Neuronal stem cell (in vitro differentiated cells): Measurements from ENCODE around the gene CHST3.

Experiments
- DNase-seq: peaks from one replicate; pipeline ENCODE4 v3.0.0-alpha.2; 2013; ENCODE audit warnings: low spot score
- H2AFZ ChIP-seq: one replicate; pipeline ENCODE4 v1.6.1; 2013; ENCODE audit warnings: mild to moderate bottlenecking, low read length, inconsistent platforms
- H2AK5ac ChIP-seq: 2 replicates; pipeline ENCODE4 v1.6.1; 2013; ENCODE audit warnings: low read depth, mild to moderate bottlenecking, inconsistent platforms, low read length, moderate library complexity, mixed read lengths
- H2BK120ac ChIP-seq: 2 replicates; pipeline ENCODE4 v1.6.1; 2013; ENCODE audit warnings: low read depth, mild to moderate bottlenecking, inconsistent platforms, low read length, moderate library complexity, mixed read lengths
- H2BK12ac ChIP-seq: one replicate; pipeline ENCODE4 v1.6.1; 2013; ENCODE audit warnings: low read length, inconsistent platforms
- H2BK15ac ChIP-seq: 2 replicates; pipeline ENCODE4 v1.6.1; 2013; ENCODE audit warnings: mild to moderate bottlenecking, low read length, inconsistent platforms, mixed read lengths
- H2BK5ac ChIP-seq: one replicate; pipeline ENCODE4 v1.6.1; 2013; ENCODE audit warnings: inconsistent platforms, mild to moderate bottlenecking, low read length, moderate library complexity
- H3K14ac ChIP-seq: one replicate; pipeline ENCODE4 v1.6.1; 2013; ENCODE audit warnings: low read length, inconsistent platforms
- H3K18ac ChIP-seq: 2 replicates; pipeline ENCODE4 v1.6.1; 2013; ENCODE audit warnings: low read length, inconsistent platforms
- H3K23ac ChIP-seq: 2 replicates; pipeline ENCODE4 v1.6.1; 2013; ENCODE audit warnings: low read depth, mild to moderate bottlenecking, mixed read lengths, low read length, inconsistent platforms; ENCODE audit not compliant: poor library complexity
- H3K27ac ChIP-seq: replicated peaks from 3 replicates; pipeline ENCODE4 v1.5.1; 2013; ENCODE audit warnings: low read length, inconsistent platforms
- H3K27me3 ChIP-seq, 3 experiments: 2 replicates each; pipeline ENCODE4 v1.6.1; 2013; ENCODE audit warnings: low read length in 3 of 3, mild to moderate bottlenecking in 2 of 3, inconsistent platforms in 1 of 3, low read depth in 1 of 3, mixed read lengths in 1 of 3, moderate library complexity in 1 of 3; ENCODE audit not compliant: control insufficient read depth in 3 of 3, insufficient read depth in 3 of 3
- H3K36me3 ChIP-seq, 2 donors: replicated peaks in 1 of 2; 2 replicates each; pipeline ENCODE4 v1.6.1; 2013; ENCODE audit warnings: low read length in 2 of 2; ENCODE audit not compliant: control insufficient read depth in 2 of 2, insufficient read depth in 2 of 2
- H3K4ac ChIP-seq: 2 replicates; pipeline ENCODE4 v1.6.1; 2013; ENCODE audit warnings: inconsistent platforms, mild to moderate bottlenecking, low read length, moderate library complexity
- H3K4me1 ChIP-seq, 2 donors: 1 replicate in 1 of 2; 2 replicates in 1 of 2; pipeline ENCODE4 v1.6.1; 2013; ENCODE audit warnings: low read length in 2 of 2, low read depth in 1 of 2; ENCODE audit not compliant: control insufficient read depth in 2 of 2, insufficient read depth in 1 of 2
- H3K4me2 ChIP-seq: one replicate; pipeline ENCODE4 v1.6.1; 2013; ENCODE audit warnings: mild to moderate bottlenecking, low read length, inconsistent platforms; ENCODE audit not compliant: insufficient read depth, poor library complexity, severe bottlenecking
- H3K4me3 ChIP-seq, 2 donors: 2 replicates each; pipeline ENCODE4 v1.5.1; 2013; ENCODE audit warnings: low read length in 2 of 2, mild to moderate bottlenecking in 2 of 2, inconsistent platforms in 1 of 2, moderate library complexity in 1 of 2
- H3K79me1 ChIP-seq: one replicate; pipeline ENCODE4 v1.6.1; 2013; ENCODE audit warnings: low read depth, mild to moderate bottlenecking, inconsistent platforms, low read length, moderate library complexity
- H3K9ac ChIP-seq: one replicate; pipeline ENCODE4 v1.6.1; 2013; ENCODE audit warnings: mild to moderate bottlenecking, low read depth, low read length, inconsistent platforms; ENCODE audit not compliant: poor library complexity
- H3K9me3 ChIP-seq, 2 donors: replicated peaks in 1 of 2; 2 replicates each; pipeline versions ENCODE3 to v1.6.1; 2013; ENCODE audit warnings: low read length in 2 of 2, mild to moderate bottlenecking in 2 of 2, inconsistent platforms in 1 of 2, low read depth in 1 of 2, mixed read lengths in 1 of 2, moderate library complexity in 1 of 2; ENCODE audit not compliant: control insufficient read depth in 2 of 2, insufficient read depth in 1 of 2
- H4K8ac ChIP-seq: one replicate; pipeline ENCODE4 v1.6.1; 2013; ENCODE audit warnings: low read depth, mild to moderate bottlenecking, inconsistent platforms, low read length, moderate library complexity
- H4K91ac ChIP-seq: one replicate; pipeline ENCODE4 v1.6.1; 2013; ENCODE audit warnings: low read length, low read depth, mild to moderate bottlenecking, inconsistent platforms; ENCODE audit not compliant: poor library complexity
- WGBS, 2 donors: extraction: QIAGEN DNeasy Blood & Tissue Kit; methylation state at CpG; one replicate each; pipeline ENCODE4 v1.1.7; 2013; ENCODE audit warnings: missing lambda C conversion rate in 2 of 2, mixed read lengths in 1 of 2; ENCODE audit not compliant: insufficient read length in 2 of 2, insufficient replicate concordance in 1 of 2; ENCODE audit errors: extremely low coverage in 2 of 2; 5-methylcytosine and 5-hydroxymethylcytosine counted together

Gene CHST3

DNA sequence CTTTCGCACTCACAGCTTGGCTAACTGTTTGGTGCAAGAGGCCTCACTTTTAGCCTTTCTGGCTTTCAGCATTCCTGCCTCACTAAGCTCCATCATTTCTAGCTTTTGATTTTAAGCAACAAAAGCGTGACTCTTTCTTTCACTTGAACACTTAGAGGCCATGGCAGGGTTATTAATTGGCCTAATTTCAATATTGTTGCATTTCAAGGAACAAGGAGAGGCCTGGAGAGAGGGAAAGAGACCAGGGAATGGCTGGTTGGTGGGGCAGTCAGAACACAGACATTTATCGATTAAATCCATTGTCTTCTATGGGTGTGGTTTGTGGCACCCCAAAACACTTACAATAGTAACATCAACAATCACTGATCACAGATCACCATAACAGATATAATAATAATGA lies 31.3 kb downstream of the CHST3 start:
- Histone ChIP-seq H2AFZ (no peak overlapping the region), H2BK12ac (no peak overlapping the region), H3K9me3 (peaks cover 0 to 4% of the 10 kb centered on the region in 2 donors), H3K4me1 (peaks cover 14 to 17% of the 10 kb centered on the region in 2 donors), H4K8ac (no peak overlapping the region), H3K18ac (no peak overlapping the region), H4K91ac (no peak overlapping the region), H3K36me3 (no peaks in the 10 kb centered on the region), H3K79me1 (peaks cover 4% of the 10 kb centered on the region), H3K4me3 (no peak overlapping the region), H3K27me3 (no peaks in the 10 kb centered on the region), H2BK120ac (no peak overlapping the region), H2BK15ac (no peak overlapping the region), H3K14ac (no peak overlapping the region), H3K23ac (no peak overlapping the region), H3K27ac (no peak overlapping the region), H3K4me2 (no peak overlapping the region), H2AK5ac (no peak overlapping the region), H2BK5ac (no peak overlapping the region), H3K4ac (no peak overlapping the region), H3K9ac (no peak overlapping the region)
- no peak for DNase-seq
- WGBS, 2 donors = no CpG with 5 or more reads among the region's 3 CpGs

DNA sequence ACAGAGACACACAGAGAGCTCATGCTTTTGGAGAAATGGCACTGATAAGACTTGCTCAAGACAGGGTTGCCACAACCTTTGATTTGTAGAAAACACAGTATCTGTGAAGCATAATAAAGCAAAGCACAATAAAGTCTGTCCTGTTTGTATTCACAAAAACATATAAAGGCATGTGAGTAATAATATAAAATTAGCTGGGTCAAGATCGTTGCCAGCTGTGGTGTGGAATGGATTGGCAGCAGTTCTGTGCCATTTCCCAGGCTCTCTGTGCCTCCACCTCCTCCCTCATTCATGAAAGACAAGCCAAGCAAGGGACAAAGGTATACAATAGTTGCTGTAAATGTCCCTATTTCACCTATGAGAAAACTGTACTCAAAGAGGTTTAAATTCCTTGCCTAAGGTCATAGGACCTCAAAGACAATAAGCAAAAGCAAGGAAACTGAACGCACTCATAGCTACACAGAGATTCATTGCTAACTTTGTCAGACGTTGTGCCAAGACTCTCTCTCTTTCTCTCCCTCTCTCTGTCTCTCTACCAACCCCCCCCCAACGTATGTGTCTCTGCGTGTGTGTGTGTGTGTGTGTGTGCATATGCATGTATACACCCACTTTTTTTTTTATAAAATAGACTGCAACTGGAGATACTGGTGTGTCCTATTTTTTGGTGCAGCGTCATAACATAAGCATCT lies 31.8 kb downstream of the CHST3 start:
- H3K36me3 ChIP-seq = no peaks in the 10 kb centered on the region
- no peak overlapping the region for H2BK15ac ChIP-seq
- H3K9ac ChIP-seq = no peak overlapping the region
- peaks cover 14 to 17% of the 10 kb centered on the region in 2 donors for H3K4me1 ChIP-seq
- WGBS, 2 donors = no CpG with 5 or more reads among the region's 6 CpGs
- no peak overlapping the region for H2AFZ ChIP-seq
- no peak overlapping the region for H3K27ac ChIP-seq
- no peak overlapping the region for H3K4me3 ChIP-seq
- peaks cover 0 to 4% of the 10 kb centered on the region in 2 donors for H3K9me3 ChIP-seq
- no peak overlapping the region for H3K18ac ChIP-seq
- H3K79me1 ChIP-seq = peaks cover 4% of the 10 kb centered on the region
- no peak overlapping the region for H3K14ac ChIP-seq
- H2BK5ac ChIP-seq = no peak overlapping the region
- H3K23ac ChIP-seq = no peak overlapping the region
- H3K27me3 ChIP-seq = no peaks in the 10 kb centered on the region
- no peak overlapping the region for H3K4ac ChIP-seq
- no peak for DNase-seq
- H4K91ac ChIP-seq = no peak overlapping the region
- no peak overlapping the region for H2BK12ac ChIP-seq
- H3K4me2 ChIP-seq = no peak overlapping the region
- no peak overlapping the region for H2AK5ac ChIP-seq
- no peak overlapping the region for H2BK120ac ChIP-seq
- H4K8ac ChIP-seq = no peak overlapping the region

- H4K8ac ChIP-seq = no peak overlapping the region
- no peak overlapping the region for H2BK12ac ChIP-seq
- no peak overlapping the region for H2AFZ ChIP-seq
- no peak overlapping the region for H3K27ac ChIP-seq
- no peak overlapping the region for H2AK5ac ChIP-seq
- H3K79me1 ChIP-seq = peaks cover 6% of the 10 kb centered on the region
- H3K4ac ChIP-seq = no peak overlapping the region
- H3K23ac ChIP-seq = no peak overlapping the region
- H3K9me3 ChIP-seq = peaks cover 0 to 4% of the 10 kb centered on the region in 2 donors
- H3K9ac ChIP-seq = no peak overlapping the region
- H3K27me3 ChIP-seq = no peaks in the 10 kb centered on the region
- no peaks in the 10 kb centered on the region for H3K36me3 ChIP-seq
- no peak overlapping the region for H3K4me3 ChIP-seq
- no peak for DNase-seq
- no peak overlapping the region for H2BK15ac ChIP-seq
- no peak overlapping the region for H2BK5ac ChIP-seq
- H3K18ac ChIP-seq = no peak overlapping the region
- H3K4me2 ChIP-seq = no peak overlapping the region
- H3K14ac ChIP-seq = no peak overlapping the region
- H3K4me1 ChIP-seq = peaks cover 14 to 17% of the 10 kb centered on the region in 2 donors
- H2BK120ac ChIP-seq = no peak overlapping the region
- no CpG with 5 or more reads among the region's 13 CpGs for WGBS, 2 donors
- no peak overlapping the region for H4K91ac ChIP-seq
Measured at GRCh38 chr10:71996592-71997371, 32.6 kb downstream of the CHST3 start.

- no CpG with 5 or more reads among the region's 14 CpGs for WGBS, 2 donors
- H3K4ac ChIP-seq = no peak overlapping the region
- H4K91ac ChIP-seq = peak overlapping the region; percentile 16
Measured at GRCh38 chr10:71998119-71998839, 34.1 kb downstream of the CHST3 start.

More at GRCh38 chr10:71998119-71998839, 34.1 kb downstream of the CHST3 start:
- no peak overlapping the region for H4K8ac ChIP-seq
- no peak overlapping the region for H3K4me2 ChIP-seq
- H3K14ac ChIP-seq = no peak overlapping the region
- H2AK5ac ChIP-seq = peak overlapping the region; percentile 46
- H3K79me1 ChIP-seq = peaks cover 6% of the 10 kb centered on the region
- peak overlapping the region; percentile 74 for H3K23ac ChIP-seq
- peaks cover 14 to 17% of the 10 kb centered on the region in 2 donors for H3K4me1 ChIP-seq
- no peak overlapping the region for H2BK15ac ChIP-seq
- H3K27me3 ChIP-seq = no peaks in the 10 kb centered on the region
- no peak overlapping the region for H2BK5ac ChIP-seq
- no peak for DNase-seq
- H3K4me3 ChIP-seq = no peak overlapping the region
- H3K27ac ChIP-seq = peak overlapping the region; percentile 11
- peak overlapping the region; percentile 62 for H3K18ac ChIP-seq
- H3K9me3 ChIP-seq = peaks cover 0 to 4% of the 10 kb centered on the region in 2 donors
- H2AFZ ChIP-seq = no peak overlapping the region
- no peak overlapping the region for H3K9ac ChIP-seq
- peak overlapping the region; percentile 32 for H2BK120ac ChIP-seq
- peak overlapping the region; percentile 53 for H2BK12ac ChIP-seq
- H3K36me3 ChIP-seq = no peaks in the 10 kb centered on the region
